SK-N-SH treated with all-trans-retinoic acid at 6 μM for 48 hours (cell line): ENCODE measurements around the gene NGFR.

Source experiments
- ATAC-seq: fragments of 200-7000 bp; cut with Tn5 transposase; 3 replicates; pipeline ENCODE4 v1.9.1; 2020; ENCODE audit warnings: mild to moderate bottlenecking, moderate library complexity
- BACH2 ChIP-seq: fragments of 250-450 bp; sonication (Bioruptor Pico); IDR thresholded peaks from 2 replicates; pipeline ENCODE4 v1.9.0; 2021; ENCODE audit warnings: mild to moderate bottlenecking, borderline replicate concordance
- CREB5 ChIP-seq: fragments of 250-450 bp; sonication (Bioruptor Pico); IDR thresholded peaks from 2 replicates; pipeline ENCODE4 v1.5.1; 2020; ENCODE audit warnings: low read depth, mild to moderate bottlenecking, moderate library complexity
- CSDC2 ChIP-seq: fragments of 250-450 bp; sonication (Bioruptor Pico); IDR thresholded peaks from 2 replicates; pipeline ENCODE4 v1.5.0; 2020; ENCODE audit warnings: mild to moderate bottlenecking, moderate library complexity
- ESRRG ChIP-seq: fragments of 250-450 bp; sonication (Bioruptor Pico); IDR thresholded peaks from 2 replicates; pipeline ENCODE4 v1.6.1; 2021; ENCODE audit warnings: mild to moderate bottlenecking
- OSR1 ChIP-seq: fragments of 250-450 bp; sonication (Bioruptor Pico); IDR thresholded peaks from 2 replicates; pipeline ENCODE4 v1.8.0; 2022; ENCODE audit warnings: moderate library complexity, mild to moderate bottlenecking, inconsistent platforms
- PPARA ChIP-seq: fragments of 250-450 bp; sonication (Bioruptor Pico); IDR thresholded peaks from 2 replicates; pipeline ENCODE4 v1.5.0; 2020; ENCODE audit warnings: mild to moderate bottlenecking, borderline replicate concordance
- RARB ChIP-seq: fragments of 250-450 bp; sonication (Bioruptor Pico); IDR thresholded peaks from 2 replicates; pipeline ENCODE4 v1.8.0; 2021; ENCODE audit warnings: mild to moderate bottlenecking, moderate library complexity
- SNAI2 ChIP-seq: fragments of 250-450 bp; sonication (Bioruptor Pico); IDR thresholded peaks from 2 replicates; pipeline ENCODE4 v1.5.0; 2020; ENCODE audit warnings: mild to moderate bottlenecking, moderate library complexity
- TCF4 ChIP-seq: fragments of 250-450 bp; sonication (Bioruptor Pico); IDR thresholded peaks from 2 replicates; pipeline ENCODE4 v1.8.0; 2021; ENCODE audit warnings: mild to moderate bottlenecking, moderate library complexity, borderline replicate concordance
- TOX ChIP-seq: fragments of 250-450 bp; sonication (Bioruptor Pico); IDR thresholded peaks from 2 replicates; pipeline ENCODE4 v1.8.0; 2021; ENCODE audit warnings: mild to moderate bottlenecking, moderate library complexity, borderline replicate concordance
- ZC3H10 ChIP-seq: fragments of 250-450 bp; sonication (Bioruptor Pico); IDR thresholded peaks from 2 replicates; pipeline ENCODE4 v1.5.1; 2021; ENCODE audit warnings: mild to moderate bottlenecking, moderate library complexity
- ZFP3 ChIP-seq: fragments of 250-450 bp; sonication (Bioruptor Pico); IDR thresholded peaks from 2 replicates; pipeline ENCODE4 v1.5.0; 2020; ENCODE audit warnings: mild to moderate bottlenecking, moderate library complexity
- ZFP30 ChIP-seq: fragments of 450-650 bp; formaldehyde crosslinking; IDR thresholded peaks from 2 replicates; pipeline ENCODE4 v1.5.0; 2022; ENCODE audit warnings: mild to moderate bottlenecking, moderate library complexity
- ZNF565 ChIP-seq: fragments of 450-650 bp; formaldehyde crosslinking; conservative IDR thresholded peaks from 2 replicates; pipeline ENCODE4 v1.5.0; 2020; ENCODE audit warnings: low read depth, mild to moderate bottlenecking, moderate library complexity
- ZNF70 ChIP-seq: fragments of 450-650 bp; formaldehyde crosslinking; IDR thresholded peaks from 2 replicates; pipeline ENCODE4 v1.5.0; 2020; ENCODE audit warnings: mild to moderate bottlenecking, moderate library complexity
- ZNF8 ChIP-seq: fragments of 450-650 bp; formaldehyde crosslinking; IDR thresholded peaks from 2 replicates; pipeline ENCODE4 v1.5.0; 2020; ENCODE audit warnings: mild to moderate bottlenecking, moderate library complexity
- TF ChIP-seq, protein P1 (sequence below): fragments of 250-450 bp; sonication (Bioruptor Pico); IDR thresholded peaks from 2 replicates; pipeline ENCODE4 v1.8.0; 2020; ENCODE audit warnings: mild to moderate bottlenecking, moderate library complexity, borderline replicate concordance
- TF ChIP-seq, protein P2 (sequence below): fragments of 250-450 bp; sonication (Bioruptor Pico); IDR thresholded peaks from 2 replicates; pipeline ENCODE4 v1.5.0; 2020; ENCODE audit warnings: mild to moderate bottlenecking, moderate library complexity

NGFR gene

GRCh38 chr17:49557312-49558024, 62.4 kb downstream of the NGFR start:
- TF ChIP-seq PPARA (CRISPR knock-in tag): no peak
- TF ChIP-seq ZNF70 (CRISPR knock-in tag): no peak
- TF ChIP-seq, protein P1, sequence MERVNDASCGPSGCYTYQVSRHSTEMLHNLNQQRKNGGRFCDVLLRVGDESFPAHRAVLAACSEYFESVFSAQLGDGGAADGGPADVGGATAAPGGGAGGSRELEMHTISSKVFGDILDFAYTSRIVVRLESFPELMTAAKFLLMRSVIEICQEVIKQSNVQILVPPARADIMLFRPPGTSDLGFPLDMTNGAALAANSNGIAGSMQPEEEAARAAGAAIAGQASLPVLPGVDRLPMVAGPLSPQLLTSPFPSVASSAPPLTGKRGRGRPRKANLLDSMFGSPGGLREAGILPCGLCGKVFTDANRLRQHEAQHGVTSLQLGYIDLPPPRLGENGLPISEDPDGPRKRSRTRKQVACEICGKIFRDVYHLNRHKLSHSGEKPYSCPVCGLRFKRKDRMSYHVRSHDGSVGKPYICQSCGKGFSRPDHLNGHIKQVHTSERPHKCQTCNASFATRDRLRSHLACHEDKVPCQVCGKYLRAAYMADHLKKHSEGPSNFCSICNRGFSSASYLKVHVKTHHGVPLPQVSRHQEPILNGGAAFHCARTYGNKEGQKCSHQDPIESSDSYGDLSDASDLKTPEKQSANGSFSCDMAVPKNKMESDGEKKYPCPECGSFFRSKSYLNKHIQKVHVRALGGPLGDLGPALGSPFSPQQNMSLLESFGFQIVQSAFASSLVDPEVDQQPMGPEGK (CRISPR knock-in tag): no peak
- no peak for TF ChIP-seq ZFP30 (CRISPR knock-in tag)
- no peak for TF ChIP-seq ZNF8 (CRISPR knock-in tag)
- no peak for TF ChIP-seq SNAI2 (CRISPR knock-in tag)
- TF ChIP-seq TCF4 (CRISPR knock-in tag): no peak
- TF ChIP-seq ZFP3 (CRISPR knock-in tag): no peak
- no peak for TF ChIP-seq TOX (CRISPR knock-in tag)
- TF ChIP-seq CSDC2: no peak
- TF ChIP-seq CREB5 (CRISPR knock-in tag): no peak
- no peak for TF ChIP-seq OSR1
- TF ChIP-seq, protein P2, sequence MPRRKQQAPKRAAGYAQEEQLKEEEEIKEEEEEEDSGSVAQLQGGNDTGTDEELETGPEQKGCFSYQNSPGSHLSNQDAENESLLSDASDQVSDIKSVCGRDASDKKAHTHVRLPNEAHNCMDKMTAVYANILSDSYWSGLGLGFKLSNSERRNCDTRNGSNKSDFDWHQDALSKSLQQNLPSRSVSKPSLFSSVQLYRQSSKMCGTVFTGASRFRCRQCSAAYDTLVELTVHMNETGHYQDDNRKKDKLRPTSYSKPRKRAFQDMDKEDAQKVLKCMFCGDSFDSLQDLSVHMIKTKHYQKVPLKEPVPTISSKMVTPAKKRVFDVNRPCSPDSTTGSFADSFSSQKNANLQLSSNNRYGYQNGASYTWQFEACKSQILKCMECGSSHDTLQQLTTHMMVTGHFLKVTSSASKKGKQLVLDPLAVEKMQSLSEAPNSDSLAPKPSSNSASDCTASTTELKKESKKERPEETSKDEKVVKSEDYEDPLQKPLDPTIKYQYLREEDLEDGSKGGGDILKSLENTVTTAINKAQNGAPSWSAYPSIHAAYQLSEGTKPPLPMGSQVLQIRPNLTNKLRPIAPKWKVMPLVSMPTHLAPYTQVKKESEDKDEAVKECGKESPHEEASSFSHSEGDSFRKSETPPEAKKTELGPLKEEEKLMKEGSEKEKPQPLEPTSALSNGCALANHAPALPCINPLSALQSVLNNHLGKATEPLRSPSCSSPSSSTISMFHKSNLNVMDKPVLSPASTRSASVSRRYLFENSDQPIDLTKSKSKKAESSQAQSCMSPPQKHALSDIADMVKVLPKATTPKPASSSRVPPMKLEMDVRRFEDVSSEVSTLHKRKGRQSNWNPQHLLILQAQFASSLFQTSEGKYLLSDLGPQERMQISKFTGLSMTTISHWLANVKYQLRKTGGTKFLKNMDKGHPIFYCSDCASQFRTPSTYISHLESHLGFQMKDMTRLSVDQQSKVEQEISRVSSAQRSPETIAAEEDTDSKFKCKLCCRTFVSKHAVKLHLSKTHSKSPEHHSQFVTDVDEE (CRISPR knock-in tag): no peak
- no peak for TF ChIP-seq ESRRG
- TF ChIP-seq BACH2 (CRISPR knock-in tag): no peak
- no peak for TF ChIP-seq ZC3H10
- no peak for TF ChIP-seq ZNF565 (CRISPR knock-in tag)
- no peak for TF ChIP-seq RARB (CRISPR knock-in tag)
- TF ChIP-seq, all 23 proteins: peak for 0
- peak; percentile 80 for ATAC-seq
